Gastroesophageal sphincter (tissue), 4 donors: ENCODE measurements around the gene LRRC8C. TPM values are rescaled to one million over a fixed set of nuclear protein-coding genes. Genes with fewer than 3 reads are reported as not detected.
"Not testable (repeated sequence)": the region's sequence is repeated elsewhere in the genome, so short reads cannot be mapped to it uniquely, and the experiment has no call there.

ENCODE experiments used
- ATAC-seq: fragments of 150-250 bp; one replicate; pipeline ENCODE4 v1.9.1; 2016; ENCODE audit warnings: mild to moderate bottlenecking, moderate library complexity
- H3K27ac ChIP-seq, 4 donors: fragments of 200-600 bp; sonication (generic) in 3 of 4; 1 replicate in 3 of 4; 2 replicates in 1 of 4; pipeline ENCODE4 v1.5.1; 2016 to 2019
- H3K27me3 ChIP-seq: fragments of 200-600 bp; sonication (generic); one replicate; pipeline ENCODE4 v1.5.1; 2019
- H3K36me3 ChIP-seq, 2 donors: fragments of 200-600 bp; sonication (generic); one replicate each; pipeline ENCODE4 v1.5.1; 2019; ENCODE audit warnings: control low read depth in 1 of 2
- H3K4me1 ChIP-seq, 3 donors: fragments of 200-600 bp; sonication (generic); 1 replicate in 2 of 3; 2 replicates in 1 of 3; pipeline ENCODE4 v1.5.1; 2016 to 2019; ENCODE audit warnings: control low read depth in 2 of 3
- H3K4me3 ChIP-seq, 2 donors: fragments of 200-600 bp; sonication (generic); one replicate each; pipeline ENCODE4 v1.5.1; 2019; ENCODE audit warnings: mild to moderate bottlenecking in 1 of 2, moderate library complexity in 1 of 2
- H3K9me3 ChIP-seq, 3 donors: fragments of 200-600 bp; sonication (generic); one replicate each; pipeline ENCODE4 v1.5.1; 2017 to 2019; ENCODE audit warnings: control low read depth in 2 of 3
- CTCF ChIP-seq, 4 experiments: fragments of 200-600 bp in 2 of 4; fragments of 450-650 bp in 2 of 4; sonication (generic) in 1 of 4; IDR thresholded peaks; one replicate each; pipeline ENCODE4 v1.5.1; 2017 to 2019; ENCODE audit warnings: antibody characterized with exemption in 4 of 4, mild to moderate bottlenecking in 2 of 4, moderate library complexity in 2 of 4
- EP300 ChIP-seq: sonication (generic); formaldehyde crosslinking; IDR thresholded peaks from one replicate; pipeline ENCODE4 v1.6.1; 2017; ENCODE audit warnings: antibody characterized with exemption, mild to moderate bottlenecking
- POLR2A ChIP-seq, 2 donors: fragments of 450-650 bp; IDR thresholded peaks; one replicate each; pipeline ENCODE4 v1.6.1; 2017; ENCODE audit warnings: antibody characterized with exemption in 2 of 2, mild to moderate bottlenecking in 2 of 2, moderate library complexity in 1 of 2
- POLR2AphosphoS5 ChIP-seq: sonication (generic); formaldehyde crosslinking; IDR thresholded peaks from one replicate; pipeline ENCODE4 v1.6.1; 2017; ENCODE audit warnings: antibody characterized with exemption
- WGBS, 2 donors: methylation state at CpG; one replicate each; pipeline ENCODE4 v1.1.5; 2018; ENCODE audit warnings: low coverage in 1 of 2; 5-methylcytosine and 5-hydroxymethylcytosine counted together
- total RNA-seq, 4 donors: library from RNA; depleted of rRNA; stranded (reverse); fragments of >200 nt; gene quantifications; one replicate each; pipeline ENCODE4 v1.1.0, GENCODE V29; 2016

The LRRC8C gene
- total RNA-seq, 4 donors from 2014 or later = 5.4 to 9.6 (median 6.2) TPM

GRCh38 chr1:89627596-89627962 is 5.3 kb upstream of the LRRC8C start:
- no peak for ATAC-seq
- TF ChIP-seq CTCF (IDR thresholded peaks at IDR 0.05) (no peak), POLR2AphosphoS5 (no peak), EP300 (no peak), POLR2A (IDR thresholded peaks at IDR 0.05) (no peak)
- no peaks in the 10 kb centered on the region for H3K36me3 ChIP-seq
- peaks cover 0 to 16% (median 0%) of the 10 kb centered on the region in 3 donors for H3K4me1 ChIP-seq
- no peaks in the 10 kb centered on the region for H3K27me3 ChIP-seq
- H3K27ac ChIP-seq = no peak overlapping the region
- no peaks in the 10 kb centered on the region for H3K9me3 ChIP-seq
- no peak overlapping the region for H3K4me3 ChIP-seq

- no peaks in the 10 kb centered on the region for H3K36me3 ChIP-seq
- 75 to 78% methylated on average over 2 of the region's 2 CpGs for WGBS, 2 donors
- no peak for ATAC-seq
- no peak for TF ChIP-seq EP300
- TF ChIP-seq POLR2A (IDR thresholded peaks at IDR 0.05) = no peak
- TF ChIP-seq POLR2AphosphoS5 = no peak
- no peak for TF ChIP-seq CTCF (IDR thresholded peaks at IDR 0.05)
- peaks cover 0 to 22% (median 0%) of the 10 kb centered on the region in 3 donors for H3K4me1 ChIP-seq
- no peaks in the 10 kb centered on the region for H3K9me3 ChIP-seq
- H3K4me3 ChIP-seq = no peak overlapping the region
- H3K27ac ChIP-seq = no peak overlapping the region
- H3K27me3 ChIP-seq = no peaks in the 10 kb centered on the region
Observed at GRCh38 chr1:89629146-89629545, 3.8 kb upstream of the LRRC8C start.

GRCh38 chr1:89629600-89629999 is 3.3 kb upstream of the LRRC8C start:
- H3K9me3 ChIP-seq, ATAC-seq, H3K36me3 ChIP-seq, H3K27ac ChIP-seq, H3K4me3 ChIP-seq, H3K27me3 ChIP-seq: not testable (repeated sequence)
- WGBS, 2 donors = 100% methylated on average over 1 of the region's 2 CpGs; no CpG with 5 or more reads in 1 of the 2 donors
- H3K4me1 ChIP-seq = peaks cover 0 to 27% (median 0%) of the 10 kb centered on the region in 3 donors

- Histone ChIP-seq H3K4me1 (peaks cover 0 to 30% (median 0%) of the 10 kb centered on the region in 3 donors), H3K27ac (no peak overlapping the region)
- WGBS, 2 donors = 100% methylated on average over 3 of the region's 3 CpGs; no CpG with 5 or more reads in 1 of the 2 donors
Observed at GRCh38 chr1:89630048-89630447, 2.9 kb upstream of the LRRC8C start.

GRCh38 chr1:89631816-89632656 is 884 bp upstream of the LRRC8C start:
- peaks cover 0 to 34% (median 0%) of the 10 kb centered on the region in 3 donors for H3K4me1 ChIP-seq

More at GRCh38 chr1:89630048-89630447, 2.9 kb upstream of the LRRC8C start:
- Histone ChIP-seq H3K36me3 (no peaks in the 10 kb centered on the region), H3K9me3 (no peaks in the 10 kb centered on the region), H3K27me3 (no peaks in the 10 kb centered on the region), H3K4me3 (no peak overlapping the region)
- TF ChIP-seq POLR2AphosphoS5 (no peak), CTCF (IDR thresholded peaks at IDR 0.05) (no peak), EP300 (no peak), POLR2A (IDR thresholded peaks at IDR 0.05) (no peak)
- no peak for ATAC-seq

More at GRCh38 chr1:89631816-89632656, 884 bp upstream of the LRRC8C start:
- ATAC-seq = no peak
- Histone ChIP-seq H3K4me3 (peak overlapping the region; percentile 51 to 90), H3K9me3 (no peaks in the 10 kb centered on the region), H3K27me3 (no peaks in the 10 kb centered on the region), H3K36me3 (no peaks in the 10 kb centered on the region), H3K27ac (peak overlapping the region; percentile 24 to 92 (median 86))
- TF ChIP-seq POLR2A (IDR thresholded peaks at IDR 0.05) (no peak), POLR2AphosphoS5 (no peak), CTCF (IDR thresholded peaks at IDR 0.05) (no peak), EP300 (no peak)
- 25 to 31% methylated on average over 12 to 19 of the region's 19 CpGs for WGBS, 2 donors
